GM19467 (cell line): ENCODE measurements around the gene DCHS2.

ENCODE experiments used
- ATAC-seq: cut with Tn5 transposase; IDR thresholded peaks from one replicate; pipeline ENCODE4 v1.9.1; 2021; ENCODE audit warnings: mild to moderate bottlenecking, moderate library complexity; ENCODE audit not compliant: unreplicated experiment

The DCHS2 gene

DNA sequence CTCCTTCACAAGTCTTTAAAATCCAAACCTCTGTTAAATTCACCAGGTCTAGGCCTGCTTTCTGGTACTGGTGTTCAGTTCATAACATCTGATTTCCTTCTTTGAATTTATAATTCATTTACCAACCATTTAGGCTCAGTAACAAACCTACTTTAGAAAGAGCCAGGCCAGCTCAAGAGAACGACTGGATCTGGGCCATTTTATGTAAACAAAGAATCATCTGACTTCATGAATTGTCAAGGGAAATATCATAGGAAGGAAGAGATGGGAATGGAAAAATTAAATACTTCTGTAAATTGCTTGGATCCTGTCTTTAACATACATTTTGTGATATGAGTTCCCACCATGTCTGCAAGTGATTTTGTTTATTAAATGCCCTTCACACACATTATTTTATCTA, 36.5 kb downstream of the DCHS2 start:
- no peak for ATAC-seq

DNA sequence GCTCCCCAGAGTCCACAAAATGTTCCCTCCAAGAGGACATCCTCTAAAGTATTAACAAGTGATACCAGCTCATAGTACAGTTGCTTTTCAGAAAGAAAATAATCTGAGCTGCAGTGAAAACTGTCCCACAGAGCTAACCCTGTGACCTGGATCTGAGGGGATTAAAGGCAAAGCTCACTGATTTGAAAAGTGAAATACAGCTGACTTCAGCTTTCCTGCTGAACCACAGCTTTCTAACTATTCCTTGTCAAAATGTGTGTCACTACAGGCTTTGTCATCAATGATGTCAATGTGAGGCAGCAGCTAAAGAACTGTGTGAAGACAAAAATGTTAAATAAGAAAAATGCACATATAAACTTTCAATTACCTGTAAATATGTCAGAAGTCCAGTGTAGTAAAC, 36.9 kb downstream of the DCHS2 start:
- ATAC-seq, result no peak

DNA sequence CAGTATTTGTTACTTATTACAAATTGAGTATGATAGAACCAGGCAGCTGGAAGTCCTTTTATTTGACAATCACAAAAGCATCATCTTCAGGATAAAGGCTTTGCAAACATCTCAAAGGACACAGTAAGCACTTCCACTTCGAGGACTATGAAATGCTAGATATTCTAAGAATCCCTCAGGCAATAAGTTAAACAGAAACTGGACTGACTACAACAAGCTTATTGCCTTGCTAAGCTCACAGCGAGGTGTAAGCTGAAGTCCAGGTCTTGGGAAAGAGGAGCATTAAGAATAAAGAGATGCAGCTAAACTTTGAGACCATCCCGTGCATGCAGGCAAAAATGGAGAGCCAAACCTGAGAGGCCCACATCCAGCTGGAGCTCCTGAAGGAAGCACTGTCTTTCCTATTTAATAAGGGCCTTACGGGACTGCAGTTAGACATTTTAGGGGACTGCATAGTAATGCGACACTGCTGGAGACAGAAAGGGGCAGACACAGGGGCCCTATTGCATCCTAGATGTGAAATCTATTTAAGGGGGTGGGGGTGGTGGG, 38.7 kb downstream of the DCHS2 start:
- ATAC-seq, result no peak

DNA sequence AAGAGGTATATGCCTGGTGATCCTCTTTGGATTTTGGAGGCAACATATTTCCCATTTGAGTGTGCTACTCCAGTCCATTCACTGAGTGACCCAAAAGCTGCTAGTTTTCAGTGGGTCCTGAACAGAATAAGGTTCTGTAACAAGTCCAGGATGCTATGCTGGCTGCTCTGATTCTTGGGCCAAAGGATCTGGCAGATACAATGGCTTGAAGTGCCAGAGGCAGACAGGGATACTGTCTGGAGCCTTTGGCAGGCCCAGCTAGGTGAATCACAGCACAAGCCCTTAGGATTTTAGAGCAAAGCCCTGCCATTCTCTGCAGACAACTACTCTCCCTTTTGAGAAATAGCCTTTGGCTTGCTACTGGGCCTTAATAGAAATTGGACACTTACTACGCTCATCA, 40.6 kb downstream of the DCHS2 start:
- no peak for ATAC-seq

DNA sequence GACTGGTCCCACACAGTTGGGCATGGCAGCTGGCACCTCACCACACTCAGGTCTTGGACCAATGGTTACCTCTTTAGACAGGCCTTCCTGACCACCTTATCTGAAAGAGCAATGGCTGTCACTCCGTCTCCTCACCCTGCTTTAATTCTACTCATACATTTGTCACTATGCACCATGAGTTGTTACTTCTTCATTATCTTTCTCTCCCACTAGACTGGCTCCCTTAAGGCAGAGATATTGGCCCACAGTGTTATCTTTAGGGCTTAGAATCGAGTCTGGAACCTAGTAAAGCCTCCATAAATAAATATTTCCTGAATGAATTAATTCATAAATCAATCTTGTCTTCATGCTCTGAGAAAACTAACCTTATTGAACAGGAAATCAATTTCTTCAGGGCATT, 46.6 kb downstream of the DCHS2 start:
- ATAC-seq, result no peak

DNA sequence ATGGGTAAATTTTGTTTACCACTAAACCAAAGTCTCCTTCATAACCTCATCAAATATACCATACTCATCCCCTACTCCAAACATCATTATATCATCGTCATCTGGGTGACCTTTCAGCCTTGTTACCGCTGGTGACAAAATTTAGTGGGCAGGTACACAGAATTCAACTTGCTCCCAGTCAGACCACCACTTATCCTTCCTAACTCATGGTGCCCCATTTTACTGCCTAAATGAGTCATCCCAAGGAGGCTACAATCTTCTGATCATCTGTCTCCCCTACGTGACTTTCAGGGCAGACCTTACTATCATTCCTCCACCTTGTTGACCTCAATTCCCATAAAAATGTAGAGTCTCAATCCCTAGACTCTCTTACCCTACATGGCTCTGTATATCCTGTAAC, 49.6 kb downstream of the DCHS2 start:
- no peak for ATAC-seq

DNA sequence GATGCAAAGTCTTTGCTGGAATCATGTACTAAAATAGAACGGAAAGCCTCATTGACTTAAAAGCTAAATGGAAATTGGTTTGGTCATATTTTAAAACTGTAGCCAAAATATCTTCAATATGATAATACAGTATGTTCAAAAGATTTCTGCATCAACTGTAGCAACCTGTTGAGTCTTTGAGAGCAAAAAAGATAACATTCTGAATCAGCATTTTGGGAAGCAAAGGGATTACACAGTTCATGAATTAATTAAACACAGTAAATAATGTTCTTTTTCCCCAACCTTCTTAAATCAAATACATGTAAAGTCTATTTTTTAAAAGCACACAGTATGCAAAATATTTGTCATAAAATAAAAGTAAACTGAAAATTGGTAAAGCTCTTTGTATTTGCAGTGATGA, 50.5 kb downstream of the DCHS2 start:
- ATAC-seq, result no peak

DNA sequence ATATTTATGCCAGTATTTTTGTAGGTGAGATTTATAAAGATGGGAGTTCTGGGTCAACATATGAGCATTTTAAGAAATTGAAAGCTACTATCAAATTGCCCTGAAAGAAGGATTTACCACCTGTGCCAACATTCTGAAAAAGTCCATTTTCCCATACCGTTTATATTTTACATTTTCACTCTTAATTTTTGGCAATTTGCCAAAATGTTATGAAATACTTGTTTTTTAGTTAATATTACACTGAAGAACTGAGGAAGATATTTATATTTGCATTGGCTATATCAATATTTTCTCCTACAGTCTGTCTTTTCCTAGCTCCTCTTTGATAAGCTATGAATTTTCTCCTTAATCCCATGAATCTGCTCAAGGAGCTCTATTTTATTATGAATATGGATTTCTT, 52.4 kb downstream of the DCHS2 start:
- no peak for ATAC-seq

DNA sequence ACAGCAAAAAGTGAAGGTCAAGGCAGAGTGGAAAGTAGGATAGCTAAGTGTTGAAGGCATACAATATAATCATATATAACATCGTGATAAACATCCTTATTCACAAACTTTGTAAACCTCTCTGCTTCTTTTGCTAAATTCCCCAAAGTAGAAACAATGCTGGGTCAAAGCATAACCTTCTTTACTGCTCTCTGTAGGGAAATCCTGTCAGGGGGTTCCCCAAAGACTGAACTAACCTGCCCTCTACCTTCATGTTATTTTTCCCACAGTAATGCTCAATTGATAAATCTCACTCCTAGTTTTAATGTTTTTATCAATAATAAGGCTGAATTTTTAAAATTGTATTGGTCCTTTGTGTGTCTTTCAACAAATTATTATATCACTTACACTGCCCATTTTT, 55.7 kb downstream of the DCHS2 start:
- no peak for ATAC-seq

DNA sequence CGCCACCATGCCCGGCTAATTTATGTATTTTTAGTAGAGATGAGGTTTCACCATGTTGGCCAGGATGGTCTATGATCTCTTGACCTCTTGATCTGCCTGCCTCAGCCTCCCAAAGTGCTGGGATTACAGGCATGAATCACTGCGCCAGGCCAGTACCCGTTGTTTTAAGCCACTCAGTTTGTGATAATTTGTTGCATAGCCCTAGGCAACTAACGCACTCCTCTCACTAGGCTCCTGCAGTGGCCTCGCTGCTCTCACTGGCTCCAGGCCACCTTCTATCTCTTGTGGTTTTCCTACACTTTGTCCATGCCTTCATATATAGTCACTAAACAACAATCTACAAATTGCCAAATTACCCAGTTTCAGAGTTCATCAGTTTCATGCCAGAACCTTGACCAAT, 58.1 kb downstream of the DCHS2 start:
- no peak for ATAC-seq

DNA sequence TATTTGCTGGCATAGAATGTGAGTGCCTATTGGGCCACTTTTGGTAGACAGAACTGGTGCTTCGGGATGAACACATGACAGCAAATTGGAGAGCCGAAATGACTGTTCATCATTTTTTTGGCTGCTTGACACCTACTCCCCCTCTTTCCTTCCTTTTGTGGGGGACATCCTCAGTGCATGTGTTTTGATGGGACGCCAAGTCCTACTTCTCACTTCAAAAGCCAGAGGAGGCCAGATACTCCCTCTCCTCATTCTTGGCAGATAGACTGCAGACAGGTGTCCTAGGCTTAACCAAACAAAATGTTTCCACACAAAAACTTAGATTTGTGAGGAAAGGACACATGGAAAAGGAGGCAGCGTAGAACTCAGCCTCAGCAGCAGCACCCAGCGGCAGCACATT, 62.4 kb downstream of the DCHS2 start:
- no peak for ATAC-seq

DNA sequence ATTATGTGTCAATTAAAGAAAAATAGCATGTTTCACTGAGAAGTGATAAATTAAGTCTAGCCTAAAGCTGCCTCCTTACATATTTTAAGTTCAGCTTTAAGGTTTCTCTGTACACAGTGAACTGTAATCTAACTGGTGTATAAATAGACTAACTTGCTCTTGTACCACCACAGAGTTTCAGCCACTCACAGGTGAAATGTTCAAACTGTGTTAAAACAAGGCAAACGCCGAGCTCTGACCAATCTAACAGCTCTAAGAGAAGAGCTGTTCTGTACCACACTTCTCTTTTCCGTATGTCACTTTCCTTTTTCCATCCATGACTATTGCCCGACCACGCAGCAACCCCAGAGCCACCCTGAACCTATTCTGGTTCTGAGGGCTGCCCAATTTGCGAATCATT, 64.5 kb downstream of the DCHS2 start:
- no peak for ATAC-seq

DNA sequence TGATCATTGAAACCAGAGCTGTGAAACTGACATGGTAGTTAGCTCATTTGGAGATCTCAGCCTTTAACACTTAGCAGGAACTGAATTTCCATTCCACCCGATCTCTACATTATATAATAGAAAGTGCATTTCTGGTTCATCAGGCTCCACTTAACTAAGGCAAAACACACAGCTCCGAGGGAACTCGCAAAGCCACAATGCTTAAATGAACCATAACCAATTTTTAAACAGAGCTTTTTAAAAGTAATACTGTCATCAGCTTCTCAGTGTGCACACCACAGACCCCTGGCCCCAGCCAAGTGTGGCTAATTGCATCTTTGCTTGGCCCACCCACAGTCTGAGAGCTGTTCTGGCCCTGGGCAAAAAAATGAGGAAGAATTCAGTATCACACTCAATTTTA, 66.1 kb downstream of the DCHS2 start:
- no peak for ATAC-seq

DNA sequence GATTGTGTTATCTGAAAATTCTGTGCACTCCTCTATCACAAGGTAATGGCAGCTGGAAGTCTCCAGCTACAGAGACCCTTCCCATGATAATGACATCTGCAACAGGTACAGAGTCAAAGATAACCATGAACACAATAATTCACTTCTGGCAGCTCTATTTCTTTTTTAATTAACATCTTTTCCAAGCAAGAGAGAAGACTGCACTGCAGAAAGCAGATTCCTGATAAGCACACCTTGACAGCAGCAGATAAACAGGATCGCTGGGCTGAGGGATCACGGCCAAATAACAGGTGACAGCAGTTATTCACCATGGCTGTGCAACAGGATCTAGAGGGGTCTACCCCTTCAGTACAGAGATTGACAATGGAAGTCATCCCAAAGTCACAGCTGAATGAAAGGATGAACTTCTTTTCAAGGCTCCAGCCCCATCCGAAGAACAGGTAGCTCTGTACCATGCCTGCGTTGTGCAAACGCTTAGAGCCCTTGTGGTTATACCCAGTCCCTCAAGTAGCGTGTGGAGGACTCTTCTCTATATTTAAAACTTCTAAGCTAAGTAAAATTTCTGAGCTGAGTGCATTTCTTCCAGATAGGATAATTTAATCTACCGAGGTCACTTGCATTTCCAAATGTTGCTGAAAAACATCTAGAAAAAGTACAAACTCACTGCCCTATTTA, 66.7 kb downstream of the DCHS2 start:
- ATAC-seq, result no peak

DNA sequence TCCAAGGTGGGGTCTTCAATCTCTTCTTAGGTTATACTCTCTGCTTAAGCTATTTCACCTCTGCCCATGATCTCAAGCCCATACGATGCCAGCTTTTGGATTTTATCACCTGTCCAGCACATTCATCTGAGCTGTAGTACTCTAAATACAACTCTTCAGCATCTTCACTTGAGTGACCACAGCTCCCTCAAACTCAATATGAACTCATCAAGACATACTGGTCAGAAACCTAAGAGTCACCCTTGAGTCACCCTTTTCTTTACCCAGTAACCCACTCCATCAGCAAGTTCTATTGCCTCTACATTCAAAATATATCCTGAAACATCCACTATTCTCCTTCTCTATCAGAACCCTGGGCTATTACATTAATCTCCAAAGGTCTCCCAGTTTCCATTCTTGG, 69.4 kb downstream of the DCHS2 start:
- ATAC-seq, result peak; percentile 18

DNA sequence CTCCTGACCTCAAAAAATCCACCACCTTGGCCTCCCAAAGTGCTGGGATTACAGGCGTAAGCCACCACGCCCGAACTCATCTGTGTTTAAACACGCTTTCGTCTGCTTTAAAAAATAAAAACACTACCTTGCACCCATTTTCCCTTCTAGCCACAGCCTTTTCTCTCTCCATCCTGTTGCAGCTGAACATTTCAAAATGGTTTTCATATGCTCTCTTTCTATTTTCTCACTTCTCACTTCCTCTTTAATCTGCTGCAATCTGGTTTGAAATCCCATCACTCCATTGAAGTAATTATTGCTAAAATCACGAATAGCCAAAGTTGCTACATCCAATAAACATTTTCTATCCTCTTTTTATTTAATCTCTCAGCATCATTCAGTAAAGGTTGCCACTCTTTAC, 70.0 kb downstream of the DCHS2 start:
- ATAC-seq, result peak; percentile 63

DNA sequence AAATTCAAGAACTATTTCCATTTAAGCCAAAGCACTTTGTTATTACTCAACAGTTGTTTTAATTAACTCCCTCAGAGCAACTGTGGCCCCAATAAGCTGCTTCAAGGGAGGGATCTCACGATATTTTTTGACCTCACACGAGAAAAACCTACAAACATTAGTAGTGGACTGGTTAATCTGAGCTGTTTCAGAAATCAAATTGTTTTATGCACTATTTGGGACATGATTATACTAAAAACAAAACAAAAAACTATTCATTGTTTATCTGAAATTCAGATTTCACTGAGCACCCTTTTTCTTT, 74.3 kb downstream of the DCHS2 start:
- ATAC-seq, result no peak

DNA sequence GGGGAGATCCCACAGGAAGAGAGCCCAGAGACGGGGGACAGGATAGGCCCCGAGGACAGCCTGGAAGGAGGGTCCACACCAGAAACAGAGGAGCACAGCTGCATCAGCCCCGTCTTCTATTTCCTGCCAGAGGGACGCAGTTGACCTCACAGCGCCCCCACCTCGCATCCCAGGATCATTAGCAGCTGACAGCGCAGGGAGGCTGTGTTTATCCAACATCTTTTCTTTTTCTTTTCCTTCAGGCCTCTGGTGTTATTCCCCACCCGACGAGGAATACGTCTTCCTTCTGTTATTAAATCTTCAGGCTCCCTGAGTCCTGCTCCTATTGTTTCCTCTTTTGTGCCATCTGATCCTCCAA, 75.4 kb downstream of the DCHS2 start:
- peak; percentile 26 for ATAC-seq

DNA sequence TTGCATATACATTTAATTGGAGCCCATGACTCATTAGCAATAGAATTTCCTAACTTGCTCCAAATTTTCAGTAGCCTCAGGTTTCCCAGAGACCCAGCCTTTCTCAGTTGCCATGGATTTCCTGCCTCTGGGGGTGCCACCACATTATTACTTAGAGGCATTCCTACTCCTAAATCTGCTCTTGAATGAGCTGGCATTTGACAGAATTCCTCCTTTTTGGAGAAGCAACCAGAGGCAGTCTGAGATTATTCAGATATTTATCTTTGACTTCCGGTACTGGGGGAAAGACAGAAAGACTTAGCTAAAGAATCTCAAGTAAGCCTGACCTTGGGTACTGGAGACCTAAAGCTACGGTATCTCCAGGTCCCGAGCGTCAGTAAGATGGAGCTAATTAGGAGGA, 76.3 kb downstream of the DCHS2 start:
- ATAC-seq, result no peak

DNA sequence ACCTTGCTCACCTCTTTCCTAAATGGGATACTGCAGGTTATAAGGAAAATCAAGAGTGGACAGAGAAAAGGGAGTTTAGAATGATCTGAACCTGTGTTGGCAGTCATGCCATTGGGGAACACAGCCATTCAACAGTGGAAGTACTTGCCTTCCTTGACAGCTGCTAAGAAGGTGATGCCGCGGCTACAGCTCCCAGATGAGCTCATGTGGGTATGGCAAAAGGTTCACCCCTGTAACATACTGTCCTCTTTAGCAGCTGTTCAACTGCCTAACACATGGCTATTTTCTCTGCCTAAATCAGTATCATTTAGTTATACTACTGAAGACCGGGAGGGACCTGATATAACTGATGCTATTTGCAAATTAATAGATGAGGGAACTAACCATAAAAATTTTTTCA, 76.8 kb downstream of the DCHS2 start:
- no peak for ATAC-seq

DNA sequence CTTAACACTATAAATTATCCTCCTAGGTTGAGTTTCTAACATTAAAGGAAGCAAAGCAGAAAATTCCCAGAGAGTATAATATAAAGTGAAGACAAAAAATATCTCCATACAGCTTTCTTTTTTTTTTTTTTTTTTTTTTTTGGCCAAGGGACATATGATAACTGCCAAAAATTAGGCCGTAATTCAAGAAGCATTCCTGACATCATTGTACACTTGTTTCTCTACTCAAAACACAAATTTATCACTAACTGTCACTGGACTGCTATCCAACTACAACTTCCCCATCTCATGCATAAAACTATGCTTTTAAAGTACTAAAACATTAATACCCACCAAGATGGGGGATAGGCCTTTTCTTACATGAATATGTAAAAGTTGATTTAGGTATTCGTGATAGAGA, 77.2 kb downstream of the DCHS2 start:
- ATAC-seq, result no peak

DNA sequence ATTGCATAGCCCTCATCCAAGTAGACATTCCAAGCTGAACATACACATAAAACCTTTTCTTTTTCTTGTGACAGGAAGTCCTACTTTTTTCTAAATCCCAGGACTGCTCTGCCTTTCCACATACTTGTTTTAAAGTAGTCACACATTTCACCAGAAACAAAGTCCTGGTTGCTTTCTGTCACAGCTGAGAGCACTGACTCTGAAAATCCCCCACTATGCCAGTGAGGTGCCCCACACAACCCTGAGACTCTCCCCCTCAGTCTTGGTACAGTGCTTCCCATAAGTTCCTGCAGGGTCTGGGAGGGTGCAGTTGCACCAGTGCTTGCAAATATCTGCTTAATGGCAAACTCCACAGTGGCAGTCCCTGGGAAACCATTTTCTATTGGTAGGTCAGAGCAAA, 84.2 kb downstream of the DCHS2 start:
- ATAC-seq, result no peak

DNA sequence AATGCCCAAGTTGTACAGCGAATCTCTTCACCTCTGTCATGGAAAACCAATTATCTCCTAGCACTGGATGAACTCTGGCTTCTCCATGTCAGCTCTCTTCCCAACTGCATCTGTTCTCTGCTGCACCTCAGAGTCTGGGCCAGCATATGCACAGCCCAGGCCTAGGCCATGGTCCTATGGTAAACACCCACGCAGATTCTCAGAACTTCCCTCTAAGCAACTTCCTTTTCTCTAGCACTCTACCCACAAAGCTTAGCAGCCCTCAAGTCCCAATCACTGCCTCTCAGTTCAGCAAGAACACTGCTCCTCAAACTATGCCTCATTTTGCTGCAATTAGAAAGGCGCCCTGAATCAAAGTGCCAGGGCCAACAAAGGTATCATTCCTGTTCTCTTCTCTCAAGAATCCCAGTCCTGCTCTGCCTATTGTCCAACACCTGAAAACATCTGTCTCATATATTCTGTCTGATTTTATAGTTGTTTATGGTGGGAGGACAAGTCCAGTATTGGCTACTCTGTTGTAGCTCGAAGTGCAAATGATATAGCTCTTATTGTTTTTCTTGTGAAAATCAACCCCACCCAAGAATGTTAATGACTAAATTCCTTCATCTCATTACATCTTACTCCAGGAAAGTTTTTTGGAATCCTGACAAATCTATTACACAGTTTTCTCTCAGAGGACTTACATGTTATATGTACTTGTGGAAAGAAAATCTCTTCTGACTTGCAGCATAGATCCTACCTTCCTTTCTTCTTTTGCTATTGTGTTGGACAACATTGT, 85.4 kb downstream of the DCHS2 start:
- ATAC-seq, result peak; percentile 75
